Inflammatory macrophage treated with lipopolysaccharide for 4 hours (primary cell): ENCODE results near the gene HPRT1.
A peak's percentile ranks its signal among the peaks of the same experiment; 100 is the strongest.

Experiments used
- DNase-seq: peaks from one replicate; pipeline ENCODE4 v3.0.0-alpha.2; 2020

HPRT1 gene

DNA sequence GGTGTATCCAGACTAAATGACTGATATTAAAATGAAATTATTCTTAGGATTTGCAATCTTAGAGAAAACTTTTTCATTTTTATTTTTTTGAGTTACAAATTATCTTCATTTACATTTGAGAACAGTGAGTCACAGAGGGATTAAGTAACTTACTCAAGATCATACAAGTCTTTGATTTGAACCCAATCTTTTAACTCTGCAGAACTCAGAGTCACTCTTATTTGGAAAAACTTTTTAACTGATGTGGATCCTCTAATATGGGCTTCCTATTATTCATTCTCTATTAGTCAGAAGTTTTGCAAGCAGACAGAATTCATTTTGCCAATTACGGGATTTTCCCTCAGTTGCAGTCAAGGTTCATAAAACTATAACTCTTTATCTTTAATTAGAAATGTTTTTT lies 20.1 kb downstream of the HPRT1 start:
- no peak for DNase-seq

DNA sequence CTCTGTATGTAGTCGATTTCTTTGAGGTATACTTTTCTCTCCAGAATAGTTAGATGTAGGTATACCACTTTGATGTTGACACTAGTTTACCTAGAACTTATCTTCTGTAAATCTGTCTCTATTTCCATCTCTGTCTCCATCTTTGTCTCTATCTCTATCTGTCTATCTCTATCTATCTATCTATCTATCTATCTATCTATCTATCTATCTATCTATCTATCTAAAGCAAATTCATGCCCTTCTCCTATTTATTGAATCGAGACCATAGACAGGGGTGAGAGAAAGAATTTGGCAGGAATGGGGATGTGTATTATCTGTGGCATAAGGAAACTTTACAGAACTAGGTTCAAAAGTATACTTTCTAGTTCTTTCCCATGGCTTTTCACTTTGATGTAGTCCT lies 21.4 kb downstream of the HPRT1 start:
- DNase-seq, result no peak

DNA sequence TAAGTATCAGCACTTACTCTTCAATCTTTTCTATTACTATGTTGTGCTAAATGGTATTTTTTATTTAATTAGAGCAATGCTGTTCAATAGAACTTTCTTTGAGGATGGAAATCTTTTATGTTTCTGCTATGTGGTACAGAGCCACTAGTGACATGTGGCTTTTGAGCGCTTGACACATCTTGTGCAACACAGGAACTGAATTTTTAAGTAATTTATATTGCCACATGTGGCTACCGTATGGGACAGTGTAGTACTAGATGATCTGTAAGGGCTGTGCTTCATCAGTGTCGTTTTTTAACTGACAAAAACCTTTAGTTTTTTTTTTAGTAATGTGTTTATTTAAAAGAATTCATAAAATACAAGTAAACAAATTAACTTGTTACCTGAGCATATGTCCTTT lies 22.4 kb downstream of the HPRT1 start:
- peak; percentile 59 for DNase-seq

DNA sequence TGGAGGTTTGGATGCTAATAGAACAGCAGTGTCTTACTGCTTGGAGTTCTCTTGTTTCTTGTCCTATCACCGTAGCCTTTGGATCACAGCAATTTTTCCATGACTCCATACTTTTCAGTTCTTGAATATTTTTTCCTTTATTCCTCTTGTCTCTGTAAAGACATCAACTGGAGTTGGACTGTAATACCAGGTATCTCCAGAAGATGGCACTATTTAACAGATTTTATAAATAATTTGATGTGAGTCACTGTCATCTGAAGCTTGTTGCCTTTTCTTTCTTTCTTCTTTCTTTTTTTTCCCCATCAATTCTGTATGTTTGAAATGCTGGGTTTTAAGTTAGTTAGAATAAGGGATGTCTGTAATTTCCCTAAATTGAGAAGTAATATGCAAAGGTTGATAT lies 24.1 kb downstream of the HPRT1 start:
- DNase-seq, result peak; percentile 49

DNA sequence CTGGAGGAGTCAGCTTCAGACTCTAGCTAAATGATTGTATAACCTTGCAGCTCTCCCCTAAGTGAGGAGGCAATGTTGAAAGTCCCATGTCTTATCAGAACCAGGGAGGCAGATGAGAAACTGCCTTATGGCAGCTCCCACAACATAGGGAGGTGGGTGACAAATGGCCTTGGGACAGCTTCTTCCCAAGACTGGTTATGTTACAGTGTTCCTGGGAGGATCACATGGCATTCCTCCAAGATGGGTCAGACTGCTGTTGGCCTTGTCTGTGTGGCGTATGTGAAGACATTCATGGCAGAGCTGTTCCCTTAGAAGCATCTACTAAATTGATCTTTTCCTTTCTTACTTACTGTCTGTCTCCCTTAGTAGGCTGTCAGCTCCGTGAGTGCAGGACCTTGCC lies 42.0 kb downstream of the HPRT1 start:
- DNase-seq, result no peak

DNA sequence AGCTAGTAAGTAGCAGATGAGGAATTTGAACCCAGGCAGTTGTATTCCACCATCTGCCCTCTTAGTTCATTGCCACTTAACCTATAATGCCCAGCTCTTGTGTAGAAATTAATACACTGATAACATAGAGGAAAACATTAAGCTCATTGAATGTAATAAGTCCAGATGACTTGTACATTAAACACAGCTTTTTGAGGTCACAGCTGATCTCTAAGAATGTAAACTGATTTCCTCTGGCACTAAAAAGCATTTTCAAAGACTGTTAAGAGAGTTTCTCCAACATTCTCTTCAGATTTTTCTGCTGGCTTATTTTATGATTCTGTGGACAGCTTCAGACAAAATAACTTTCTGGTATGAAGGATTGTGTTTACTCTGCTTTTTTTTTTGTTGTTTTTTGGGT lies 42.7 kb downstream of the HPRT1 start:
- no peak for DNase-seq

DNA sequence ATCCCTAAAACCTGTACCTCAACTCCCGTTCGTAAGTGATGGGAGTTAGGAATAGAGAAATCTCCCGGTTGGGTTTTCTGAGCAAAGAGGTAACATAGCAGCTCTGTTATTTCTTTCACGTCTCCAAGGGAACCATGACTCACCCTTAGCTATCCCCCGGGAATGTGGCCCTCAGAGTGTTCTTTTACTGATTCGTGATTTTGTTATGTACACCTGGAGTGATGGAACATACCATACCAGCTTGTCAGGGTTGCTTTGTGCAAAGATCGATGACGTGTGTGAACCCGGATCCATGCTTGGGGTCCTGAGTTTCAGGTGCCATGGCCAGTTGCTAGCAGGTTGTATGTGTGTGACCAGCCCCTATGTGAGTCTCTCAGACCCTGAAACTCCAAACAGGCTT lies 52.6 kb downstream of the HPRT1 start:
- no peak for DNase-seq

DNA sequence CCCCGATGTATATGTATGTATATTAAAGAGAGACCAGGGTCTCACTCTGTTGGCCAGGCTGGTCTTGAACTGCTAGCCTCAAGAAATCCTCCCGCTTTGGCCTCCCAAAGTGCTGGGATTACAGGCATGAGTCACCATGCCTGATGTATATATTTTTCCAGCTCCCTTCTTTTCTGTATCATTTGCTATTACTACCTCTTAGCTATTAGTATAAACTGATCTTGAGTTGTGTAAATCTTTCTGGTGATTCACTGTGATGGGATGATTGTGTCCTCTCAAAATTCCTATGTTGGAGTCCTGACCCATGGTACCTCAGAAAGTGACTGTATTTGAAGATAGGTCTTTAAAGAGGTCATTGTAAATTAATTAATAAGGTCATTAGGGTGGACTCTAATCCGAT lies 53.1 kb downstream of the HPRT1 start:
- no peak for DNase-seq

DNA sequence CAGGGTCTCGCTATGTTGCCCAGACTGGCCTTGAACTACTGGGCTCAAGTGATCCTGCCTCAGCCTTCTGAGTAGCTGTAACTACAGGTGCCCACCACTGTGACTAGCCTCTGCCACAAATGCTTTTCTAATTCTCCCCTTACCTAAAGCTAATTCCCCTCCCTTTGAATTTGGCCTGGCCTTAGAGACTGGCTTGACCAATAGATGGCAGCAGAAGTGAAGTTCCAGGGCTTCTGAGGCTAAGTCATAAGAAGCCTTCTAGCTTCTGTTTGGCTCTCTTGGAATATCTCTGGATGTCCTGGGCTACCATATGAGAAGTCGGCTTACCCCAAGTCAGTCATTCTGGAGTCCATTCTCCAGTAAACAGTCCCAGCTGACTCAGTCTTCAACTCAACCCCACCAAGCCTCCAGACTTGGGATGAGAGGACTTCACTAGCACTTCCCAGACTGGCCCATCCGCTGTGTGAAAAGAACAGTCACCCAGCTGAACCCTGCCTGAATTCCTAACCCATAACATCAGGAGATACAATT lies 61.0 kb downstream of the HPRT1 start:
- peak; percentile 48 for DNase-seq

DNA sequence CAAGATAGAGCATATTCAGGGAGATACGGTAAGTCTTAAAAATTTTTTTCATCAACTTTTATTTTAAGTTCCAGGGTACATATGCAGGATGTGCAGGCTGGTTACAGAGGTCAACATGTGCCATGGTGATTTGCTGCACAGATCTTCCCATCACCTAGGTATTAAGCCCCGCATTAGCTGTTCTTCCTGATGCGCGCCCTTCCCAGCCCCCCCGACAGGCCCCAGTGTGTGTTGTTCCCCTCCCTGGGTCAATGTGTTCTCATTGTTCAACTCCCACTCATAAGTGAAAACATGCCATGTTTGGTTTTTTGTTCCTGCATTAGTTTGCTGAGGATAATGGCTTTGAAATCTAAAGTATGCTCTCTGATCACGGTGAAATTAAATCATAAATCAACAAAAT lies 64.2 kb downstream of the HPRT1 start:
- DNase-seq, result no peak

DNA sequence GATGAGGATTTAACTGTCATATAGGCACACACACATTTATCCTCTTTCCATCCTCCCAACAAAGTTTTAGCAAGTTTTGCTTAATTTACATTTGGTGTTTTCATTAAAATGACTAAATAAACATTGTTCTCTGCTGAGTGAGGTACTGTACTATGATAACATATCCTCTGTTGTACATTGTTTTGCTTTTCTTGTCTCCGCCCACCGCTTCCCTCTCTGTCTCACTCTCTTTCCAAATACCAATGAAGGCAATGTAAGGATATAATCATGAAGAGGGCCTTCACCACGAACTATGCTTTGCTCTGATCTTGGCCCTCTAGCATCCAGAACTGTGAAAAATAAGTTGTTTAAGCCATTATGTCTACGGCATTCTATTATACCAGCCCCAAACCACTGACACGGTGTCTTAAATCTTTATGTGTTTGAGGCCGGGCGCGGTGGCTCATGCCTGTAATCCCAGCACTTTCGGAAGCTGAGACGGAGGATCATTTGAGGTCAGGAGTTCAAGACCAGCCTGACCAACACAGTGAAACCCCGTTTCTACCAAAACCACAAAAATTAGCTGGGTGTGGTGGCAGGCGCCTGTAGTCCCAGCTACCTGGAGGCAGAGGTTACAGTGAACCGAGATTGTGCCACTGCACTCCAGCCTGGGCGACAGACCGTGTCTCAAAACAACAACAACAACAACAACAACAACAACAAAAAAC lies 65.3 kb downstream of the HPRT1 start:
- peak; percentile 3 for DNase-seq

DNA sequence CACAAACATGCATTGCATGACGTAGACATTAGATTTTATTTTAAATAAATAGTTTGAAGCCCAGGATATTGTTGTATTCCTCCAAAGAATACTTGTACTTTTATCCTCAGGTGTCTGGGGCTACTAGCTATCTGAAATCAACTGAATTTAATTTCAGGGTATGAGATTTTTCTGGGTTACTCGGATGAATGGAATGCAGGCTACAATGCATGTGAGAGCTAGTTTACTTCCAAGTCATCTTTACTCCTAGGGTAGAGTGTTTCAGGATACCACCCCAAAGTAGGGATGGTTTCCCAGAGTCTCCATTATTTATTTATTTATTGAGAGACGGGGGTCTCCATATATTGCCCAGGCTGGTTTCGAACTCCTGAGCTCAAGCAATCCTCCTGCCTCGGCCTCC lies 66.4 kb downstream of the HPRT1 start:
- no peak for DNase-seq

DNA sequence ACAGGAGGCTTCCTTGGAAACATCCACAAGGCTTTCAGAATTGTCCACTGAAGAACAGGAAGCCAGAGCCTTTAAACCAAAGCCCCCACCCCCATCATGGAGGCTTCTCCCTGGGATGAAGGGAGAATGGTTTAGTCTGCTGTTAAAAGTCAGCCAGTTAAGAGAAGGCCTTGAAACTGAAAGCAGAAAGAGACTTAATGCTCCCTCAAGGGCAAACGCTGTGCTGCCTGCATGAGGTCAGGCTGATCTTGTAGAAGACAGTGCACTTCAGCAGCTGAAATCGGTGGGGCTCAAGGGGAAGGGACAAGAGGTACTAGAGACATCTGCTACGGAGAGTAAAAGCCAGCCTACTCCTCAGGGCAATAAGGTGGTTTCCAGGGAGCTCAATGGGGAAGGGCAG lies 69.0 kb downstream of the HPRT1 start:
- DNase-seq, result no peak

DNA sequence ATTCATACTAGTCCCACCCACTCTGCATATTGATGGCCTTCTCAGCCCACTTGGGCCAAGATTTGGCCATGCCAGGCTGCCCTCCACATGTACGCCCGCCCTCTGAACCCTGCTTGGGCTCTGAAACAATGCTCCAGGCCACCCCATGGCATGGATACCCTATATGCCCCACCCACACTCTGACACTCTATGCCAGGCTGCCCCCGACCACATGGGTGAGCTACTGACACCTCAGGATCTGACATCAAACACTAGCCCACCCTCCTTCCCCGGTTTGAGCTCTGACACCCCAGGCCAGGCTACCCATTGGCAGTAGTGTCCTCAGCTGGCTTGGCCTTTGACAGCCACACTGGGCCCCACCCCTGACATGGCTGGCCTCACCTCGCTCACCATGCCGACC lies 69.5 kb downstream of the HPRT1 start:
- no peak for DNase-seq

DNA sequence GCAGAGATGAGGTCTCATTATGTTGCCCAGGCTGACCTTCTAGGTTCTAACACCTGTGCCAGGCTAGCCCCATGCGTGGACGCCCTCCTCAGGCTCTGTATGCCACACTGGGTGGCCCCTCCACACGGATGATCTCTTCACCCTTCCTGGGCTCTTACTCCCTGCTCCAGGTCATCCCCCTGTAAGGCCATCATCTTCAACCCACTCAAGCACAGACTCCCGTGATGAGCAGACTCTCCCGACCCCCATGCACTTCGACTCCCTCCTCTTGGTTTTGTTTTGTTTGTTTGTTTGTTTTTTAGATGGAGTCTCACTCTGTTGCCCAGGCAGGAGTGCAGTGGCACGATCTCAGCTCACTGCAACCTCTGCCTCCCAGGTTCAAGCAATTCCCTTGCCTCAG lies 70.9 kb downstream of the HPRT1 start:
- DNase-seq, result no peak

DNA sequence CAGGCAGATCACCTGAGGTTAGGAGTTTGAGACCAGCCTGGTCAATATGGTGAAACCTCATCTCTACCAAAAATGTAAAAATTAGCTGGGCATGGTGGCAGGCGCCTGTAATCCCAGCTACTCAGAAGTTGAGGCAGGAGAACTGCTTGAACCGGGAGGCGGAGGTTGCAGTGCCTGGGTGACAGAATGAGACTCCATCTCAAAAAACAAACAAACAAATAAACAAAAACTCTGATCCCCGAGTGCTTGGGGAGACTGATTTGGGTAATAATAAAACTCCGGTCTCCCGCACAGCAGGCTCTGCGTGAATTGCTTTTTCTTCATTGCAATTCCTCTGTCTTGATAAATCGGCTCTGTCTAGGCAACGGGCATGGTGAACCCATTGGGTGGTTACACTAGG lies 73.4 kb downstream of the HPRT1 start:
- DNase-seq, result no peak

DNA sequence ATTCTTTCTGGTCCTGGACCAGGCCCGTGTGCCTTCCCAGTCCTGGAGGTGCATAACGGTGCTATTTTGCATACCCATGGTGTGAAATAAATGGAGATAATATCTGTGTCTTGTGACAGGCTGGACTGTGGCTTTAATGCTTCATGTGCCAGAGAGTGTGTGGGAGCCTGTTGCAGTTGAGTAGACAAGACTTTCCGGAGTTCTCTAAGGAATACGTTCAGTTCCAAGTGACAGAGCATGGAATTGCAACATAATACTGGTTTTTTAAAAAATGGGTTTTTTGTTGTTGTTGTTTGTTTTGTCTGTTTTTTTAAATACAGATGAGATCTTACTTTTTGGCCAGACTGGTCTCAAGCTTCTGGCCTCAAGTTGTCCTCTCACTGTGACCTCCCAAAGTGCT lies 74.0 kb downstream of the HPRT1 start:
- DNase-seq, result no peak

DNA sequence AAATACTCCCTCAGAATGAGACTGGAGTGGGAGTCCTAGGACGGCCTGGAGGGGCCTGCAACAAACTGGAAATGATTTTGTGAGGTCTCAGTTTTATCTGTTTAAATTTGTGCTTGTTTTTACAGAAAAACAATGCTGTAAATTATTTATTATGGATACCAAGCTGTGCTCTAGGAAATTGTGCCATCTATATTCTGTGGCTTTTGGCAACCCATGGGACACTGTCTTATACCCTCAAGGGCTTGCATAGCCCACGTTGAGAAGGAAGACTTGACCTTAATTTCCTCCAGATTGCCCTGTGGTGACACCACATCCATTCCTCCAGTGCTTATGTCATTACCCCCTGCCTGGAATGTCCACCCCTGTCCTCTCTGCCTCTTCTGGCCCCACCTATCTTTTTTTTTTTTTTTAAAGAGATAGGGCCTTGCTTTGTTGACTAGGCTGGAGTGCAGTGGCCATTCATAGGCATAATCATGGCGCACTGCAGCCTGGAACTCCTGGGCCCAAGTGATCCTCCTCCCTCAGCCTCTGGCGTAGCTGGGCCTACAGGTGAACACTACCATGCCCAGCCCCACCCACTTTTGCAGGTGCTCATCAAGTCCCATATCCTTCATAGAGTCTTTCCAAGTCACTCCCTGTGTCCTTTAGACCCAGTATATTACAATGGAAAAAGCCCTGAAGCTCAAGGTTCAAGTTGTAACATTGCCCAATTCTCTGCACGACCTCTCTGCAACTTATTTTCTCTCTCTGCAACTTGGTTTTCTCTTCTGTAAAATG lies 77.4 kb downstream of the HPRT1 start:
- DNase-seq, result no peak

DNA sequence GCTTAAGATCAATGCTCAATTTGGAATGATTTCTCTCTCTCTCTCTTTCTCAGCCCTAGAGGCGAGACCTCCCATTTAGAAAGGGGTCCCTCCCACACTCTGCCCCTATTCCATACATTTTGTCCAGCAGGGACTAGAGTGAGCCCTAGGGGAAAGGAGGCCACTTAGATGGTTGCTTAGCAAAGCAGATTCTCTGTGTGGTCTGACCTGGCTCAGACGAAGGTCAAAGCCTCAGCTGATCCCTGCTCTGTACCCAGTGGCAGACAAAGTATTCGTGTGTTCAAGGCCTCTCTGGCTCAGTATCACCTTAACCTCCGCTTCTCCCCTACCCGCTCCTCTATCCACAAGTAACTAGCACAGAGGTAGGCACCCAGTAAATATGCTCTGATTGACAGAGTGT lies 78.4 kb downstream of the HPRT1 start:
- DNase-seq, result no peak

DNA sequence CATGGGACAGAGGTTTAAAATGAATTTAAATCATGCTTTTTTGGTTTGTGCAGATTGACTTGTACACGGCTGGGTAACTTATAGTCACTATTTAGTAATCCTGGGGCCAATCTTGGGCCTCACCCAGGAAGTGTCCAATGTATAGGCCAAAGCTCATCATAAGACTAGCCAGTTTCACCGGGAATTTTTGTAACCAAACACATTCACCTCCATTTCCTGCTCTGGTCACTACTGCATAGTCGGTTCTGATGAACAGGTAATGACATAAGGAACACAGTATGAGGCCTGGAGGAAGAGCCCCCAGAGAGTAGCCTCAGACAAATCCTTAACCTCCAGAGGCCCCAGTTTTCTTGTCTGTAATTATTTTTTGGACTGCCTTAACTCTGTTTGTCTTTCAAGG lies 81.9 kb downstream of the HPRT1 start:
- no peak for DNase-seq

DNA sequence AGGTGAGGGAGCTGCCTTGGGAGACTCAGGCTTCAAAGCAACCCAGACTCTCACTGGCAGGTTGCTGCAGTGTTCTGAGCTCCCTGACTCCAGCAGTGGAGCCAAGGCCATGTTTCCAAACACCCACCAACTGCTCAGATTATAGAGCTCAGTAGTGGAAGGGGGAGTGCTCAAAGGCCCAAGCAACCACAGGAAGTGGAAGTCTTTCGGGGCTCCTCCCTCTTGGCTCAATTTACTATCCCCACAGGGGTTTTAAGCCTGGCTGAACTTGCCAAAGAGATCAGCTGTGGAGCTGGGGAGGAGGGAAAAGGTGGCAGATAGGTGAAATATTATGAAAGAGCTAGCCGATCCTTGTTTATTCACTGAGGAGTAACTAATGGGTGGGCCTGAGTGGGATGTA lies 82.5 kb downstream of the HPRT1 start:
- DNase-seq, result no peak

DNA sequence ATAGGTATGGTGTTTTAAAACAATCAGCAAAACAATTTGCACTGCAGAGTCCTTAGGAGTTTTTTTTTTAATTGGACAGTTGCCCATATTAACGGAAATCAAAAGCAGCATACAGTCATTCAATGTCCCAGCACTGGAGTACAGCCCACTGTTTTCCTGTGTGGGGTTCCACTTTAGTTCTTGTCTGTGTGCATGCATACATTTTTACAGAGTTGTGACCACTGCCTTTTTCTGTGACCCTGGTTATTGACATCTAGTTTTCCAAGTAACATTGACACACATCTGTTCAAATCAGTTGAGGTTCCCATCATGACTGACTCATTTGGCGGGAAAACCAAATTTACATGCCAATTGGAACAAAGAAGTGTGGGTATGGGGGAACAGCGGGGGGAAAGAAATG lies 83.3 kb downstream of the HPRT1 start:
- no peak for DNase-seq

DNA sequence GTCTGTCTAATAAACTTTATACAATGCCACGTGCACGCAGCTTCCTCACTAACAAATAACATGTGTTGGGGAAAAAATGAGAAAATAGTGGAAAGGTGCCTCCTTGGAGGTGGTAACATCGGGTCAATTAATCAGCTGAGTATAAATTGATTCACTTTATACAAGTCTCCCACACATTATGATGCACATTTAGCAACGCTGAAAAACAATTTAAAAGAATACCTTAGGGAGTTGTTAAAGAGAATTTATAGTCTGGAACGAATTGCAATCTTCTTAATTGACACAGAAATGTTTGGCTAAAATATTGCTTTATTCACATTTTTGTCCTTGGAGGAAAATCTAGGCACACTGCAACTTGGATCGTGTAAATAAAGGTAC lies 84.2 kb downstream of the HPRT1 start:
- DNase-seq, result no peak

DNA sequence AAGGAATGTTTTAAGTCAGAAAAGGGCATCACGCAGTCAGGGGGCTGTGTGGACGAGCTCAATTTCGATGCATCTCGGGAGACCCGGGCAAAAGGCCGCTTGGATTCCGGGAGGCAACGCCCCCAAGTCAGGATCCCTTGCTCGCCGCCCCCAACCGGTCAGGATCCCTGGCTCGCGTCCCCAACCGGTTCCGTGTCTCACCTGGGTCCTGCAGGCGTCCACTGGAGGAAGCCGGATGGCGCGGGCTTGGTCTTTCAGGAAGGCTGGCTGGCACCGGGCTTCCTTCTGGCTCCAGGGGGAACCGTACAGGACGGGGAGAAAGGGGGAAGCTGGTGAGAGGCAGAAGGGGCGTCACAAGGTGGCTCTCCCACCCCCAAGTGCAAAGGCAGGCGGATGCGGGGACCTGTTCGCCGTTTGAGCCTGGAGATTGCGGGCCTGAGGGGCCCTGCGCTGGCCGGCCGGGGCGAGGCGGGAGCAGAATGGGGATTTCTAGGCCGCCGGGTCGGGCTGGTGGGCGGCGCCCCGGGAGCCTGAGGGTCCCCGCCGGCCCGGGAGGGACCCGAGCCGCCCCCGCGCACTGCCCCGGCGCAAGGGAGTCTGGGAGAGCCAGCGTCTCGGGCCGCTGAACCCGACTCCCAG lies 84.7 kb downstream of the HPRT1 start:
- no peak for DNase-seq
